H1 (cell line): ENCODE results near the gene PLG. TPM values are rescaled to one million over a fixed set of nuclear protein-coding genes. Genes with fewer than 3 reads are reported as not detected.

Source experiments
- CTCF ChIA-PET: fragments of 300-600 bp; sonication (Branson Sonifier 250); formaldehyde crosslinking; loops from one replicate; lab custom pipeline; 2021; ENCODE audit not compliant: partially characterized antibody; lab: Charles Lee
- POLR2A ChIA-PET: fragments of 300-600 bp; sonication (Branson Sonifier 250); formaldehyde crosslinking; loops from one replicate; lab custom pipeline; 2021; ENCODE audit warnings: inconsistent platforms; ENCODE audit not compliant: partially characterized antibody; lab: Charles Lee
- DNase-seq, 2 experiments: peaks; one replicate each; pipeline versions ENCODE4 v3.0.0 to v3.0.0-alpha.2; 2010 to 2022; ENCODE audit warnings: low spot score in 2 of 2, low read depth in 1 of 2, mixed read lengths in 1 of 2
- FAIRE-seq: peaks from 2 replicates; lab custom pipeline; 2011; peaks lifted over from hg19 to GRCh38; lab: Jason Lieb, UNC
- H2AFZ ChIP-seq: 2 replicates; pipeline ENCODE4 v1.8.1; 2012; ENCODE audit warnings: low read length, inconsistent platforms
- H2AK5ac ChIP-seq: 2 replicates; pipeline ENCODE4 v1.6.1; 2013; ENCODE audit warnings: low read depth, low read length
- H2BK120ac ChIP-seq: replicated peaks from 2 replicates; pipeline ENCODE3; 2013; ENCODE audit warnings: low read depth, low read length, inconsistent platforms
- H2BK12ac ChIP-seq: 2 replicates; pipeline ENCODE4 v1.6.1; 2013; ENCODE audit warnings: low read depth, low read length
- H2BK15ac ChIP-seq: 2 replicates; pipeline ENCODE4 v1.6.1; 2013; ENCODE audit warnings: low read length
- H2BK20ac ChIP-seq: 2 replicates; pipeline ENCODE4 v1.6.1; 2013; ENCODE audit warnings: low read length
- H2BK5ac ChIP-seq: 2 replicates; pipeline ENCODE4 v1.6.1; 2013; ENCODE audit warnings: low read depth, low read length
- H3K14ac ChIP-seq: 2 replicates; pipeline ENCODE4 v1.6.1; 2013; ENCODE audit warnings: inconsistent platforms; ENCODE audit not compliant: insufficient read length
- H3K18ac ChIP-seq: 2 replicates; pipeline ENCODE4 v1.6.1; 2013; ENCODE audit warnings: low read length; ENCODE audit errors: extremely low read depth
- H3K23ac ChIP-seq: 2 replicates; pipeline ENCODE4 v1.6.1; 2013; ENCODE audit warnings: inconsistent platforms; ENCODE audit not compliant: insufficient read length
- H3K23me2 ChIP-seq: 2 replicates; pipeline ENCODE4 v1.6.1; 2013; ENCODE audit warnings: low read depth, low read length
- H3K27ac ChIP-seq: 2 replicates; pipeline ENCODE4 v1.6.1; 2011; ENCODE audit warnings: low read depth, low read length, inconsistent platforms
- H3K27me3 ChIP-seq, 4 experiments: replicated peaks in 1 of 4; 1 replicate in 1 of 4; 2 replicates in 3 of 4; pipeline versions ENCODE4 v1.6.1 to v1.8.1; 2011 to 2013; ENCODE audit warnings: low read length in 3 of 4, mild to moderate bottlenecking in 3 of 4, inconsistent platforms in 2 of 4, mixed read lengths in 2 of 4, moderate library complexity in 1 of 4; ENCODE audit not compliant: control insufficient read depth in 3 of 4, insufficient read depth in 3 of 4; ENCODE audit errors: extremely low read depth in 1 of 4
- H3K36me3 ChIP-seq, 4 experiments: 2 replicates each; pipeline versions ENCODE4 v1.6.1 to v1.8.1; 2011 to 2013; ENCODE audit warnings: mild to moderate bottlenecking in 4 of 4, low read length in 3 of 4, moderate library complexity in 2 of 4, control low read depth in 1 of 4, inconsistent platforms in 1 of 4; ENCODE audit not compliant: insufficient read depth in 4 of 4, control insufficient read depth in 2 of 4
- H3K4ac ChIP-seq: replicated peaks from 2 replicates; pipeline ENCODE3; 2013; ENCODE audit warnings: low read length, low read depth, mixed read lengths, inconsistent platforms; ENCODE audit not compliant: insufficient read length
- H3K4me1 ChIP-seq, 4 experiments: replicated peaks in 1 of 4; 1 replicate in 1 of 4; 2 replicates in 3 of 4; pipeline versions ENCODE4 v1.6.1 to v1.8.1; 2011 to 2013; ENCODE audit warnings: low read length in 3 of 4, inconsistent platforms in 2 of 4, mixed read lengths in 1 of 4; ENCODE audit not compliant: insufficient read depth in 4 of 4, control insufficient read depth in 3 of 4
- H3K4me2 ChIP-seq, 2 experiments: 2 replicates each; pipeline versions ENCODE4 v1.6.1 to v1.8.1; 2011 to 2013; ENCODE audit warnings: low read depth in 2 of 2, low read length in 2 of 2, control low read depth in 1 of 2, inconsistent platforms in 1 of 2, mild to moderate bottlenecking in 1 of 2; ENCODE audit not compliant: insufficient read depth in 1 of 2
- H3K4me3 ChIP-seq, 4 experiments: fragments of 200-600, 300-600 bp in 1 of 4; sonication (generic), shearing (Covaris generic), sonication (Bioruptor Twin) in 1 of 4; 2 replicates each; pipeline versions ENCODE4 v1.5.1 to v1.8.1; 2011 to 2016; ENCODE audit warnings: low read length in 4 of 4, low read depth in 3 of 4, control low read depth in 2 of 4, inconsistent platforms in 2 of 4, mild to moderate bottlenecking in 2 of 4, mixed read lengths in 1 of 4, moderate library complexity in 1 of 4; ENCODE audit not compliant: insufficient read depth in 2 of 4; ENCODE audit errors: extremely low read depth in 1 of 4
- H3K56ac ChIP-seq: replicated peaks from 2 replicates; pipeline ENCODE3; 2013; ENCODE audit warnings: low read depth, mild to moderate bottlenecking, mixed read lengths, low read length, inconsistent platforms; ENCODE audit not compliant: insufficient read length
- H3K79me1 ChIP-seq: 2 replicates; pipeline ENCODE4 v1.6.1; 2013; ENCODE audit warnings: low read depth, low read length, control low read depth
- H3K79me2 ChIP-seq, 2 experiments: 2 replicates each; pipeline versions ENCODE4 v1.6.1 to v1.8.1; 2012 to 2013; ENCODE audit warnings: low read length in 2 of 2, mild to moderate bottlenecking in 2 of 2, inconsistent platforms in 1 of 2; ENCODE audit not compliant: insufficient read depth in 2 of 2, control insufficient read depth in 1 of 2
- H3K9ac ChIP-seq, 4 experiments: replicated peaks in 1 of 4; 1 replicate in 1 of 4; 2 replicates in 3 of 4; pipeline versions ENCODE4 v1.6.1 to v1.8.1; 2011 to 2013; ENCODE audit warnings: low read depth in 3 of 4, low read length in 3 of 4, control low read depth in 2 of 4, mild to moderate bottlenecking in 2 of 4, moderate library complexity in 2 of 4, inconsistent platforms in 1 of 4; ENCODE audit errors: extremely low read depth in 1 of 4
- H3K9me3 ChIP-seq, 2 experiments: 2 replicates each; pipeline versions ENCODE4 v1.6.1 to v1.8.1; 2012 to 2013; ENCODE audit warnings: mild to moderate bottlenecking in 2 of 2, moderate library complexity in 2 of 2, control low read depth in 1 of 2, inconsistent platforms in 1 of 2, low read depth in 1 of 2, low read length in 1 of 2, mixed read lengths in 1 of 2; ENCODE audit not compliant: insufficient read depth in 2 of 2
- H4K20me1 ChIP-seq, 2 experiments: replicated peaks in 1 of 2; 2 replicates each; pipeline versions ENCODE3 to v1.8.1; 2011 to 2013; ENCODE audit warnings: inconsistent platforms in 2 of 2, low read length in 2 of 2, mild to moderate bottlenecking in 1 of 2; ENCODE audit not compliant: insufficient read depth in 2 of 2, control insufficient read depth in 1 of 2
- H4K5ac ChIP-seq: 2 replicates; pipeline ENCODE4 v1.6.1; 2013; ENCODE audit warnings: low read length, low read depth, mixed read lengths, inconsistent platforms; ENCODE audit not compliant: insufficient read length
- H4K8ac ChIP-seq: 2 replicates; pipeline ENCODE4 v1.8.0; 2013; ENCODE audit warnings: mild to moderate bottlenecking, moderate library complexity, low read length, inconsistent platforms; ENCODE audit not compliant: insufficient read depth; ENCODE audit errors: extremely low read depth
- H4K91ac ChIP-seq: replicated peaks from 2 replicates; pipeline ENCODE3; 2013; ENCODE audit warnings: low read length, mixed read lengths, inconsistent platforms; ENCODE audit not compliant: insufficient read length
- CEBPB ChIP-seq: IDR thresholded peaks from 2 replicates; pipeline ENCODE4 v1.6.1; 2012; ENCODE audit warnings: low read depth, low read length
- CTCF ChIP-seq, 3 experiments: IDR thresholded peaks; 1 replicate in 2 of 3; 2 replicates in 1 of 3; pipeline versions ENCODE4 v1.5.1 to v1.6.1; 2011; ENCODE audit warnings: low read length in 3 of 3, mild to moderate bottlenecking in 3 of 3, inconsistent platforms in 2 of 3, low read depth in 1 of 3, moderate library complexity in 1 of 3; ENCODE audit not compliant: insufficient read depth in 1 of 3; ENCODE audit errors: control extremely low read depth in 1 of 3
- EGR1 ChIP-seq: IDR thresholded peaks from 2 replicates; pipeline ENCODE4 v1.6.1; 2011; ENCODE audit warnings: low read depth, low read length, borderline replicate concordance
- KDM5A ChIP-seq: fragments of 200-600 bp; IDR thresholded peaks from 2 replicates; pipeline ENCODE4 v1.7.1; 2012; ENCODE audit warnings: mild to moderate bottlenecking, low read length, inconsistent platforms, mixed read lengths
- RXRA ChIP-seq: IDR thresholded peaks from 2 replicates; pipeline ENCODE4 v1.6.1; 2011; ENCODE audit warnings: low read depth, mild to moderate bottlenecking, low read length, moderate library complexity; ENCODE audit not compliant: insufficient read depth
- SIX5 ChIP-seq: IDR thresholded peaks from 2 replicates; pipeline ENCODE4 v1.6.1; 2011; ENCODE audit warnings: mild to moderate bottlenecking, low read depth, low read length
- TAF7 ChIP-seq: optimal IDR thresholded peaks from 2 replicates; pipeline ENCODE3; 2011; ENCODE audit warnings: low read depth, mild to moderate bottlenecking, inconsistent platforms, low read length, moderate library complexity, borderline replicate concordance
- TEAD4 ChIP-seq: IDR thresholded peaks from 2 replicates; pipeline ENCODE4 v1.6.1; 2012; ENCODE audit warnings: low read depth, low read length, inconsistent platforms, mixed read lengths
- USF2 ChIP-seq: IDR thresholded peaks from 2 replicates; pipeline ENCODE4 v1.6.1; 2011; ENCODE audit warnings: low read length, improper control_type of control experiment
- YY1 ChIP-seq: IDR thresholded peaks from 2 replicates; pipeline ENCODE4 v1.6.1; 2011; ENCODE audit warnings: low read depth, mild to moderate bottlenecking, low read length
- ZNF274 ChIP-seq: IDR thresholded peaks from 2 replicates; pipeline ENCODE4 v1.7.0; 2012; ENCODE audit warnings: low read length, borderline replicate concordance; ENCODE audit errors: extremely low read depth
- WGBS, 2 experiments: shearing (Covaris generic) in 1 of 2; methylation state at CpG; one replicate each; pipeline versions ENCODE4 v1.1.6 to v1.1.7; 2013 to 2015; ENCODE audit warnings: low lambda C conversion rate in 2 of 2, mixed read lengths in 2 of 2, inconsistent platforms in 1 of 2, low coverage in 1 of 2, missing lambda C conversion rate in 1 of 2; ENCODE audit not compliant: insufficient replicate concordance in 2 of 2, insufficient coverage in 1 of 2, insufficient read length in 1 of 2; ENCODE audit errors: extremely low coverage in 1 of 2, missing lambda C conversion rate in 1 of 2; 5-methylcytosine and 5-hydroxymethylcytosine counted together
- polyA plus RNA-seq, 7 experiments: library from polyadenylated mRNA; depleted of rRNA in 3 of 7; stranded (reverse) in 5 of 7; unstranded in 2 of 7; fragments of >200 nt in 5 of 7; fragments of 200-250 nt in 2 of 7; gene quantifications; 1 replicate in 5 of 7; 2 replicates in 1 of 7; 4 replicates in 1 of 7; pipeline versions ENCODE4 v1.2.1 to v1.2.3, GENCODE V29; 2011 to 2013; ENCODE audit warnings: missing spikeins in 2 of 7, mixed read lengths in 2 of 7
- total RNA-seq: library from RNA; stranded (reverse); fragmentation: NEBNext Ultra II Directional; extraction: Animal tissue kit (Norgen Biotek cat#: 25700); gene quantifications from 2 replicates; pipeline ENCODE4 v1.2.1, GENCODE V29; 2021

Gene PLG
- total and polyA plus RNA-seq, 2 of the 8 experiments (the other 6 are each of a cell fraction or from before 2014, with no cell fraction given), result not detected

DNA sequence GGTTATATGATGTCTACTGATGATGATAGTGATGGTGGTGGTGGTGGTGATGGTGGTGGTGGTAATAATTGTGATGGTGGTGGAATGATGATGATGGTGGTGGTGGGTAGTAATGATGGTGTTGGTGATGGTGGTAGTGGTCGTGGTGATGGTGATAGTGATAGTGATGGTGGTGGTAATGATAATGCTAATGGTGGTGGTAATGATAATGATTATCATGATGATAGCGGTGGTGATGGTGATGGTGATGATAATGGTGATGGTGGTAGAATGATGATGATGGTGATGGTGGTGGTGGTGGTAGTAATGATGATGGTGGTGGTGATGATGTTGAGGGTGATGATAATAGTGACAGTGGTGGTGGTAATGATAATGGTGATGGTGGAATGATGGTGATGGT lies 33.5 kb upstream of the PLG start:
- FAIRE-seq (no peak), DNase-seq (no peak)
- no peaks in the 10 kb centered on the region for H3K79me1 ChIP-seq
- H2BK12ac ChIP-seq, result no peak overlapping the region
- no peak overlapping the region for H3K56ac ChIP-seq
- H3K4me2 ChIP-seq, result no peak overlapping the region
- H3K23ac ChIP-seq, result no peak overlapping the region
- H3K36me3 ChIP-seq, result no peaks in the 10 kb centered on the region
- no peak overlapping the region for H2BK5ac ChIP-seq
- H3K27me3 ChIP-seq, result no peaks in the 10 kb centered on the region; a peak in 1 of 7 replicates
- no peak overlapping the region for H3K14ac ChIP-seq
- H2BK120ac ChIP-seq, result no peak overlapping the region
- H4K5ac ChIP-seq, result no peak overlapping the region
- CTCF ChIA-PET, result no interaction called here
- H3K18ac ChIP-seq, result no peak overlapping the region
- 84% methylated on average over 2 of the region's 2 CpGs; no CpG with 5 or more reads in 1 of the 2 experiments for WGBS, 2 experiments
- H3K4me3 ChIP-seq, result no peak overlapping the region
- no peak overlapping the region for H3K27ac ChIP-seq
- POLR2A ChIA-PET, result no interaction called here
- no peak overlapping the region for H2BK15ac ChIP-seq
- peaks cover 0 to 4% of the 10 kb centered on the region in 2 experiments for H4K20me1 ChIP-seq
- no peaks in the 10 kb centered on the region for H3K79me2 ChIP-seq
- no peak overlapping the region; a peak in 1 of 7 replicates for H3K9ac ChIP-seq
- no peak overlapping the region for H3K4ac ChIP-seq
- no peak overlapping the region for H2BK20ac ChIP-seq
- H4K8ac ChIP-seq, result no peak overlapping the region
- no peak overlapping the region; the same call in 1 of the 2 replicates for H2AK5ac ChIP-seq
- no peak overlapping the region for H2AFZ ChIP-seq
- H3K23me2 ChIP-seq, result peaks cover 8% of the 10 kb centered on the region; the same call in 1 of the 2 replicates
- peaks cover 14% of the 10 kb centered on the region in 2 experiments; a peak in 2 of 4 replicates for H3K9me3 ChIP-seq
- H3K4me1 ChIP-seq, result no peaks in the 10 kb centered on the region
- no peak overlapping the region for H4K91ac ChIP-seq
- TF ChIP-seq TEAD4 (no peak), ZNF274 (no peak), YY1 (no peak), TAF7 (no peak), CTCF (IDR thresholded peaks at IDR 0.05; ENCODE audit: control extremely low read depth in 1 of 3, insufficient read depth in 1 of 3, low read depth in 1 of 3, low read length in 3 of 3) (no peak), EGR1 (no peak), KDM5A (no peak), USF2 (no peak), CEBPB (no peak), RXRA (no peak), SIX5 (no peak)
